ENCODE results near the gene OPTN. TPM values are rescaled to one million over a fixed set of nuclear protein-coding genes. Genes with fewer than 3 reads are reported as not detected.

OPTN gene
- total RNA-seq, 1 donor from 2014 or later: 13.9 TPM

DNA sequence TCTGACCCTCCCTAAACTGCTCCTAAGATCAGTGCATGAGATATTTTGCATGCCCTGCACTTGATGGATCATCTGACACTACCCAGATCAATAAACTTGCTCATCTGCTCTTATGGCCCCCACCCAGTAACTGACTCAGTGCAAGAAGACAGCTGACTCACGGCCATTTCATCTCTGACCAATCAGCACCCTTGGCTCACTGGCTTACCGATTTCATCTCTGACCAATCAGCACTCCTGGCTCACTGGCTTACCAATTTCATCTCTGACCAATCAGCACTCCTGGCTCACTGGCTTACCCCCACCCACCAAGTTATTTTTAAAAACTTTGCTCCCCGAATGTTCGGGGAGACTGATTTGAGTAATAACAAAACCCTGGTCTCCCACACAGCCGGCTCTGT lies 37.2 kb upstream of the OPTN start:
- Histone ChIP-seq H4K20me1 (ENCODE audit: low read depth) (no peaks in the 10 kb centered on the region), H3K79me2 (ENCODE audit: low read depth) (no peaks in the 10 kb centered on the region), H3K27me3 (no peaks in the 10 kb centered on the region), H3K36me3 (no peaks in the 10 kb centered on the region), H3K27ac (no peak overlapping the region), H3K4me1 (peaks cover under 1% of the 10 kb centered on the region), H2AFZ (replicated peaks) (no peak overlapping the region), H3K4me3 (no peak overlapping the region), H3F3A (ENCODE audit: low read depth) (no peaks in the 10 kb centered on the region), H3K4me2 (no peak overlapping the region), H3K9ac (no peak overlapping the region), H3K9me3 (ENCODE audit: low read depth) (no peaks in the 10 kb centered on the region)
- TF ChIP-seq EZH2 (IDR thresholded peaks at IDR 0.05) (no peak), EZH2phosphoT487 (IDR thresholded peaks at IDR 0.05) (no peak)
- TF ChIP-seq, protein P1, sequence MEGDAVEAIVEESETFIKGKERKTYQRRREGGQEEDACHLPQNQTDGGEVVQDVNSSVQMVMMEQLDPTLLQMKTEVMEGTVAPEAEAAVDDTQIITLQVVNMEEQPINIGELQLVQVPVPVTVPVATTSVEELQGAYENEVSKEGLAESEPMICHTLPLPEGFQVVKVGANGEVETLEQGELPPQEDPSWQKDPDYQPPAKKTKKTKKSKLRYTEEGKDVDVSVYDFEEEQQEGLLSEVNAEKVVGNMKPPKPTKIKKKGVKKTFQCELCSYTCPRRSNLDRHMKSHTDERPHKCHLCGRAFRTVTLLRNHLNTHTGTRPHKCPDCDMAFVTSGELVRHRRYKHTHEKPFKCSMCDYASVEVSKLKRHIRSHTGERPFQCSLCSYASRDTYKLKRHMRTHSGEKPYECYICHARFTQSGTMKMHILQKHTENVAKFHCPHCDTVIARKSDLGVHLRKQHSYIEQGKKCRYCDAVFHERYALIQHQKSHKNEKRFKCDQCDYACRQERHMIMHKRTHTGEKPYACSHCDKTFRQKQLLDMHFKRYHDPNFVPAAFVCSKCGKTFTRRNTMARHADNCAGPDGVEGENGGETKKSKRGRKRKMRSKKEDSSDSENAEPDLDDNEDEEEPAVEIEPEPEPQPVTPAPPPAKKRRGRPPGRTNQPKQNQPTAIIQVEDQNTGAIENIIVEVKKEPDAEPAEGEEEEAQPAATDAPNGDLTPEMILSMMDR (IDR thresholded peaks at IDR 0.05): no peak
- Mint-ChIP-seq H3K27ac (peak overlapping the region; percentile 68), H3K4me1 (peaks cover 10% of the 10 kb centered on the region), H3K36me3 (no peaks in the 10 kb centered on the region), H3K9me3 (peaks cover 3% of the 10 kb centered on the region), H3K4me3 (no peak overlapping the region), H3K27me3 (ENCODE audit: insufficient read depth, low read depth) (peaks cover 2% of the 10 kb centered on the region)
- no peak for DNase-seq (ENCODE audit: low spot score)

- no peaks in the 10 kb centered on the region for H3K36me3 ChIP-seq
- H3K9me3 ChIP-seq (ENCODE audit: low read depth): no peaks in the 10 kb centered on the region
- Mint-ChIP-seq H3K4me3 (no peak overlapping the region), H3K27me3 (ENCODE audit: insufficient read depth, low read depth) (peaks cover 5% of the 10 kb centered on the region), H3K9me3 (peaks cover 9% of the 10 kb centered on the region), H3K27ac (no peak overlapping the region), H3K36me3 (no peaks in the 10 kb centered on the region), H3K4me1 (peaks cover 20% of the 10 kb centered on the region)
- TF ChIP-seq EZH2 (IDR thresholded peaks at IDR 0.05) (no peak), EZH2phosphoT487 (IDR thresholded peaks at IDR 0.05) (no peak)
- TF ChIP-seq, protein P1 (IDR thresholded peaks at IDR 0.05): no peak
- no peak overlapping the region for H3K4me3 ChIP-seq
- H3K27ac ChIP-seq: no peak overlapping the region
- H3K4me2 ChIP-seq: no peak overlapping the region
- H3K27me3 ChIP-seq: no peaks in the 10 kb centered on the region
- H3K4me1 ChIP-seq: peaks cover 6% of the 10 kb centered on the region
- no peaks in the 10 kb centered on the region for H3K79me2 ChIP-seq (ENCODE audit: low read depth)
- no peaks in the 10 kb centered on the region for H4K20me1 ChIP-seq (ENCODE audit: low read depth)
- H3F3A ChIP-seq (ENCODE audit: low read depth): no peaks in the 10 kb centered on the region
- H3K9ac ChIP-seq: no peak overlapping the region
- no peak overlapping the region for H2AFZ ChIP-seq (replicated peaks)
- no peak for DNase-seq (ENCODE audit: low spot score)
Observed at GRCh38 chr10:13066527-13066926, 33.4 kb upstream of the OPTN start.

DNA sequence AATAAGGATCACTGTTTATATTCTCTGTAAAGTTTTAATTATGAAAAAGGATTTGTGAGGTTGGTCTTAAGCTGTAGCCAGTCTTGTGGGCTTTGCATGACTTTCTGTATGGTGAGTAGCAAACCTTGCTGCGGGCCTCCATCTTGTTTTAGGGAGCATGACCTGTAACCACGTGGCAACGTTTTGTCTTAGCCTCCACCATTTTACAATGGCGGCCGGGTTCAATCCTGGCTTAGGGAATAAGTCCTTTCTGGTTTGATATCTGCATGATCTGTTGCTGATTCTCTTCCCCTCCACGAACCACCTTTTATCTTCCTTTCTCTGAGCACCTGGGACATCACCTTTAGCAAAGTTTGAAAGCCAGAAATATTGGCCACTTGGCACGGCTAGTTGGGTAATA lies 32.5 kb upstream of the OPTN start:
- DNase-seq (ENCODE audit: low spot score): no peak
- Histone ChIP-seq H3K4me2 (no peak overlapping the region), H3K27ac (no peak overlapping the region), H2AFZ (replicated peaks) (no peak overlapping the region), H3K27me3 (no peaks in the 10 kb centered on the region), H3K9ac (no peak overlapping the region), H3K4me1 (peaks cover 6% of the 10 kb centered on the region), H3K9me3 (ENCODE audit: low read depth) (no peaks in the 10 kb centered on the region), H3K36me3 (no peaks in the 10 kb centered on the region), H3K79me2 (ENCODE audit: low read depth) (no peaks in the 10 kb centered on the region), H3F3A (ENCODE audit: low read depth) (no peaks in the 10 kb centered on the region), H3K4me3 (no peak overlapping the region), H4K20me1 (ENCODE audit: low read depth) (no peaks in the 10 kb centered on the region)
- Mint-ChIP-seq H3K4me1 (peaks cover 20% of the 10 kb centered on the region), H3K27ac (no peak overlapping the region), H3K9me3 (peaks cover 14% of the 10 kb centered on the region), H3K36me3 (no peaks in the 10 kb centered on the region), H3K27me3 (ENCODE audit: insufficient read depth, low read depth) (peaks cover 5% of the 10 kb centered on the region), H3K4me3 (no peak overlapping the region)
- TF ChIP-seq EZH2 (IDR thresholded peaks at IDR 0.05) (no peak), EZH2phosphoT487 (IDR thresholded peaks at IDR 0.05) (no peak)
- TF ChIP-seq, protein P1 (IDR thresholded peaks at IDR 0.05): no peak
